DOHH2 (cell line): ENCODE measurements around the gene GJC2.

Source experiments
- H3F3A ChIP-seq: fragments of 200-600 bp; sonication (generic), shearing (Covaris generic); 2 replicates; pipeline ENCODE4 v1.6.0; 2016; ENCODE audit warnings: antibody characterized with exemption, mild to moderate bottlenecking; ENCODE audit not compliant: control insufficient read depth, insufficient read depth
- H3K27ac ChIP-seq: fragments of 200-600 bp; sonication (generic); 2 replicates; pipeline ENCODE4 v1.5.1; 2014; ENCODE audit warnings: low read depth, mild to moderate bottlenecking, low read length, moderate library complexity
- H3K27me3 ChIP-seq: fragments of 200-600 bp; sonication (generic); 2 replicates; pipeline ENCODE4 v1.6.1; 2014; ENCODE audit warnings: mild to moderate bottlenecking, low read length, mixed read lengths; ENCODE audit not compliant: control insufficient read depth
- H3K36me3 ChIP-seq: fragments of 200-600 bp; sonication (generic); 2 replicates; pipeline ENCODE4 v1.6.1; 2014; ENCODE audit warnings: mild to moderate bottlenecking, low read length, moderate library complexity, mixed read lengths; ENCODE audit not compliant: control insufficient read depth
- H3K4me1 ChIP-seq: fragments of 200-600 bp; sonication (generic); 2 replicates; pipeline ENCODE4 v1.6.1; 2014; ENCODE audit warnings: mild to moderate bottlenecking, low read length, mixed read lengths; ENCODE audit not compliant: control insufficient read depth
- H3K4me2 ChIP-seq: fragments of 200-600 bp; sonication (generic); 2 replicates; pipeline ENCODE4 v1.6.0; 2014; ENCODE audit warnings: mild to moderate bottlenecking, low read length, moderate library complexity
- H3K4me3 ChIP-seq: fragments of 200-600 bp; sonication (generic); 2 replicates; pipeline ENCODE4 v1.5.1; 2014; ENCODE audit warnings: mild to moderate bottlenecking, low read length, mixed read lengths
- H3K79me2 ChIP-seq: fragments of 200-600 bp; sonication (generic); 2 replicates; pipeline ENCODE4 v1.6.1; 2014; ENCODE audit warnings: mild to moderate bottlenecking, low read length, mixed read lengths; ENCODE audit not compliant: control insufficient read depth
- H3K9me2 ChIP-seq: fragments of 200-600 bp; sonication (generic); replicated peaks from 2 replicates; pipeline ENCODE4 v1.6.1; 2014; ENCODE audit warnings: mild to moderate bottlenecking, low read length, mixed read lengths; ENCODE audit not compliant: control insufficient read depth
- H3K9me3 ChIP-seq: fragments of 200-600 bp; sonication (generic); 2 replicates; pipeline ENCODE4 v1.6.1; 2014; ENCODE audit warnings: antibody characterized with exemption, low read length, mixed read lengths; ENCODE audit not compliant: control insufficient read depth, insufficient read depth
- H4K20me1 ChIP-seq: fragments of 200-600 bp; sonication (generic); 2 replicates; pipeline ENCODE4 v1.6.0; 2014; ENCODE audit warnings: low read depth, mild to moderate bottlenecking, antibody characterized with exemption, low read length, moderate library complexity; ENCODE audit not compliant: control insufficient read depth, insufficient read depth
- CTCF ChIP-seq: fragments of 200-600 bp; sonication (generic); IDR thresholded peaks from one replicate; pipeline ENCODE4 v1.5.1; 2014; ENCODE audit warnings: antibody characterized with exemption, mild to moderate bottlenecking, low read depth, low read length; ENCODE audit not compliant: poor library complexity, severe bottlenecking
- EZH2phosphoT487 ChIP-seq: fragments of 200-600 bp; sonication (generic); IDR thresholded peaks from 2 replicates; pipeline ENCODE4 v1.6.1; 2017; ENCODE audit warnings: borderline replicate concordance, mild to moderate bottlenecking, antibody characterized with exemption, low read length, moderate library complexity, mixed read lengths

The GJC2 gene

GRCh38 chr1:228207381-228207810 lies 57.7 kb downstream of the GJC2 start:
- H3K4me1 ChIP-seq: no peaks in the 10 kb centered on the region
- H3K4me3 ChIP-seq: no peak overlapping the region
- H3K4me2 ChIP-seq: no peak overlapping the region
- no peak overlapping the region for H3K27ac ChIP-seq
- no peak for TF ChIP-seq EZH2phosphoT487
- no peak for TF ChIP-seq CTCF
- no peaks in the 10 kb centered on the region for H3K79me2 ChIP-seq
- H3K36me3 ChIP-seq: no peaks in the 10 kb centered on the region
- H4K20me1 ChIP-seq: no peaks in the 10 kb centered on the region
- H3K27me3 ChIP-seq: no peaks in the 10 kb centered on the region
- H3F3A ChIP-seq: no peaks in the 10 kb centered on the region
- H3K9me3 ChIP-seq: no peaks in the 10 kb centered on the region
- H3K9me2 ChIP-seq: no peaks in the 10 kb centered on the region

GRCh38 chr1:228207851-228208821 lies 58.4 kb downstream of the GJC2 start, which contains the start of gene OBSCN:
Gene OBSCN (plus strand): TSS chr1:228208044. CDS start chr1:228211784, 3,740 bp downstream.
- no peak within 1 kb of the TSS for H3K4me2 ChIP-seq
- no peaks in the 10 kb centered on the region for H3K36me3 ChIP-seq
- H4K20me1 ChIP-seq: no peaks in the 10 kb centered on the region
- no peaks in the 10 kb centered on the region for H3K79me2 ChIP-seq
- peaks cover under 1% of the 10 kb centered on the region; the same call in 1 of the 2 replicates for H3K4me1 ChIP-seq
- no peak for TF ChIP-seq EZH2phosphoT487
- TF ChIP-seq CTCF: no peak
- no peaks in the 10 kb centered on the region for H3K9me3 ChIP-seq
- no peaks in the 10 kb centered on the region for H3F3A ChIP-seq
- no peaks in the 10 kb centered on the region for H3K27me3 ChIP-seq
- no peak within 1 kb of the TSS for H3K4me3 ChIP-seq
- H3K27ac ChIP-seq: no peak within 1 kb of the TSS
- no peaks in the 10 kb centered on the region for H3K9me2 ChIP-seq

GRCh38 chr1:228208831-228209551 lies 59.3 kb downstream of the GJC2 start:
- no peaks in the 10 kb centered on the region for H3K9me2 ChIP-seq
- H3K27ac ChIP-seq: no peak overlapping the region
- peaks cover 4% of the 10 kb centered on the region; the same call in 1 of the 2 replicates for H3K4me1 ChIP-seq
- H3K4me3 ChIP-seq: no peak overlapping the region
- no peaks in the 10 kb centered on the region for H4K20me1 ChIP-seq
- TF ChIP-seq EZH2phosphoT487: no peak
- TF ChIP-seq CTCF: no peak
- H3K4me2 ChIP-seq: no peak overlapping the region
- no peaks in the 10 kb centered on the region for H3K9me3 ChIP-seq
- no peaks in the 10 kb centered on the region for H3F3A ChIP-seq
- H3K36me3 ChIP-seq: no peaks in the 10 kb centered on the region
- H3K27me3 ChIP-seq: no peaks in the 10 kb centered on the region
- H3K79me2 ChIP-seq: no peaks in the 10 kb centered on the region
